ENCODE measurements around the gene IGSF21.

- TF ChIP-seq, protein P1, sequence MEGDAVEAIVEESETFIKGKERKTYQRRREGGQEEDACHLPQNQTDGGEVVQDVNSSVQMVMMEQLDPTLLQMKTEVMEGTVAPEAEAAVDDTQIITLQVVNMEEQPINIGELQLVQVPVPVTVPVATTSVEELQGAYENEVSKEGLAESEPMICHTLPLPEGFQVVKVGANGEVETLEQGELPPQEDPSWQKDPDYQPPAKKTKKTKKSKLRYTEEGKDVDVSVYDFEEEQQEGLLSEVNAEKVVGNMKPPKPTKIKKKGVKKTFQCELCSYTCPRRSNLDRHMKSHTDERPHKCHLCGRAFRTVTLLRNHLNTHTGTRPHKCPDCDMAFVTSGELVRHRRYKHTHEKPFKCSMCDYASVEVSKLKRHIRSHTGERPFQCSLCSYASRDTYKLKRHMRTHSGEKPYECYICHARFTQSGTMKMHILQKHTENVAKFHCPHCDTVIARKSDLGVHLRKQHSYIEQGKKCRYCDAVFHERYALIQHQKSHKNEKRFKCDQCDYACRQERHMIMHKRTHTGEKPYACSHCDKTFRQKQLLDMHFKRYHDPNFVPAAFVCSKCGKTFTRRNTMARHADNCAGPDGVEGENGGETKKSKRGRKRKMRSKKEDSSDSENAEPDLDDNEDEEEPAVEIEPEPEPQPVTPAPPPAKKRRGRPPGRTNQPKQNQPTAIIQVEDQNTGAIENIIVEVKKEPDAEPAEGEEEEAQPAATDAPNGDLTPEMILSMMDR (IDR thresholded peaks at IDR 0.05; ENCODE audit: extremely low read depth in 1 of 2, insufficient read depth in 1 of 2, low read depth in 1 of 2, low read length in 2 of 2): no peak
- no peak for TF ChIP-seq POLR2AphosphoS5 (IDR thresholded peaks at IDR 0.05; ENCODE audit: insufficient read depth, low read depth, low read length)
- TF ChIP-seq JUN (IDR thresholded peaks at IDR 0.05; ENCODE audit: borderline replicate concordance, insufficient read depth, insufficient read length, low read depth): no peak
- TF ChIP-seq POLR2A (IDR thresholded peaks at IDR 0.05; ENCODE audit: low read depth, low read length): no peak
- TF ChIP-seq FOS (IDR thresholded peaks at IDR 0.05; ENCODE audit: borderline replicate concordance, insufficient read depth, low read length): no peak
Observed at GRCh38 chr1:18090636-18091035, 17.0 kb upstream of the IGSF21 start.
